K562 treated with DMSO at 1 percent for 12 hours (cell line): Measurements from ENCODE around the gene PPP1R1C. TPM values are rescaled to one million over a fixed set of nuclear protein-coding genes. Genes with fewer than 3 reads are reported as not detected.

Source experiments
- total RNA-seq: library from RNA; unstranded; fragments of 300-600 nt; gene quantifications from 2 replicates; pipeline ENCODE4 v1.2.3, GENCODE V29; 2022; ENCODE audit not compliant: insufficient read depth

The PPP1R1C gene
- total RNA-seq = not detected in 2 replicates

GRCh38 chr2:181985632-181986205 lies at the start of gene PPP1R1C:
TSS of gene PPP1R1C (plus strand) at chr2:181985853. CDS start at chr2:181986111, 258 bp downstream.

Other genes with a start within 250 kb of the PPP1R1C start
- gene ITPRID2, start 94.1 kb upstream of the PPP1R1C start, total RNA-seq = 14.3 and 59.5 TPM in 2 replicates